GM12872 (cell line): ENCODE measurements around the gene CCDC182.

Experiments used
- CTCF ChIP-seq: IDR thresholded peaks from 3 replicates; pipeline ENCODE4 v1.5.1; 2011; ENCODE audit warnings: low read depth, mild to moderate bottlenecking, low read length, moderate library complexity; ENCODE audit not compliant: insufficient read depth

CCDC182 gene

DNA sequence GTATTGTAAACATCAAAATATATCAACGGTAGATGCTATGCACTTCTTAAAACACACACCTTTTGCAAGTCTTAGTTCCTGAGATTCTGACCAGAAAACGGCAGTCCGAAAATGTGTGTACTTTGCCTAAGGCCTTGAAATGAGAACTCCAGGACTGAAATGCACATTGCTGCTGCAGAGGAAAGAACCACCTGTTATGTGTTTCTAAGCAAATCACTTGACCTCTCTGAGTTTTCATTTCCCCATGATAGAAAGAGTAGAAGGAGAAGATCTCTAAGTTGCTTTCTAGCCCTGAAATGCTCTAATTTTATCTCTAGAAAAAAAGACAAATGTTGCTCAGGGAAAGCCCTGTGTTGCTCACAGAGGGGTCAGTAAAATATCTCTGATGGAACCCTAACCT is 9.9 kb downstream of the CCDC182 start:
- no peak for TF ChIP-seq CTCF

DNA sequence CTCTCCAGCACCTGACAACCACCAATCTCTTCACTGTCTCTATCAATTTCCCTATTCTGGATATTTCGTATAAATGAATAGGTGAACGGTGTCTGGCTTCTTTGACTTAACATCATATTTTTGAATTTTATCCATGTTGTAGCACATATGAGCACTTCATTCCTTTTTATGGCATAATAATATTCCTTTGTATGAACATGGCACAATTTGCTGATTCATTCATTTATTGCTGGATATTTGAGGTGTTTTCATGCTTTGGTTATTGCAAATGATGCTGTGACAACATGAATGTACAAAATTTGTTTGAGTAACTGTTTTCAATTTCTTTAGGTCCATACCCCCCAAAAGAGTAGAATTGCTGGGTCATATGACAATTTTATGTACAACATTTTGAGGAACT is 12.0 kb downstream of the CCDC182 start:
- no peak for TF ChIP-seq CTCF

GRCh38 chr17:57732062-57732461 is 13.0 kb downstream of the CCDC182 start:
- no peak for TF ChIP-seq CTCF

DNA sequence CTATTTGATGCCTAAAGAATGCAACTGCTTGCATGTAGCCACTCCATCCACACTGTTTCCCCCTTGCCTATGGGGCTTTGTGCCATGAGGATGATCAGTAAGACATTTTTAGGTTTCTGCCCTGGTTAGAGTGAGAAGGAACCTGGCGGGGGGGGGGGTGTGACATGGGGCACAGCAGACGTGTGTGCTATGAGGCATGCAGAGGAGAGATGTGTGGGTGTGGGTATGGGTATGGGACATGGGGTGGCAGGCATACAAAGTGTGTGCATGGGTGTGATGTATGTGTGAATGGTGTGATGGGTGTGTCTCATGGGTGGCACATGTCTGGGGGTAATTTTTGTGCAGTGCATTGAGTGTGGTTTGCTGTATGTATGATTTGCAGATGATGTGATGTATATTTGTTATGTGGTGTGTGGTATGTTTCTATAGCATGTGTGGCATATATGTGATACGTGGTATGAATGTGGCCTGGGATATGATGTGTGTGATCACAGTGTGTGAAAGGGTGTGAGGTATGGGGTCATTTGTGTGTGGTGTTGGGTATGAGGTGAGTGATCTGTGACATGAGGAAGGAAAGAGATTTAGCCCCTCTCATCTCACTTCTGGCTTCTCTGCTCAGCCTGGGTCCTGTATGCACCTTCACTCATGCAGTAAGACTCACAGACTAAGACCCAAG is 14.9 kb downstream of the CCDC182 start:
- TF ChIP-seq CTCF: no peak

DNA sequence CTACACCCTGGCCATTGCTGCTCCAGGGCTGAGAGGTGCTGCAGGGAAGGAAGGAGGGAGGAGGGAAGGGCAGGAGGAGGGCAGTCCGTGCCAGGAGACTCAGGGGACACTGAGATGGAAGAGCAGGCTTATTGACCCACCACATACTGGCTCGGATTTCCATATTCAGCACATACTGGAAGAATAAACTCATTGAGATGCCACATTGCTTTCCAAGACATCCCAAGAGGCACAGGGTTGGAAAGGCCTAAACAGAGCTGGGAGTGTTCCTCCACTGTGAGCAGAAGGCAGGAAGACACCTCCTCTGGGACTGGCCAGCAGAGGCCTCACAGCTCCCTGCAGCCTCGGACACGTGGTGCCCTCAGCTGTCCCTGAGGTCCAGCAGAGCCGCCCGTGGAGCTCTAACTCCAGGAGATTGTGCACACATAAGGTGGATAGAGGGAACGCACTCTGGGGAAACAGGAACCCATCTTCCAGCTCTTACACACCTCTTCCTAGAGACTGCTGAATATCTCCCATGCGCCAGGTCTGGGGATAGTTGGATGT is 17.4 kb downstream of the CCDC182 start:
- TF ChIP-seq CTCF: no peak

DNA sequence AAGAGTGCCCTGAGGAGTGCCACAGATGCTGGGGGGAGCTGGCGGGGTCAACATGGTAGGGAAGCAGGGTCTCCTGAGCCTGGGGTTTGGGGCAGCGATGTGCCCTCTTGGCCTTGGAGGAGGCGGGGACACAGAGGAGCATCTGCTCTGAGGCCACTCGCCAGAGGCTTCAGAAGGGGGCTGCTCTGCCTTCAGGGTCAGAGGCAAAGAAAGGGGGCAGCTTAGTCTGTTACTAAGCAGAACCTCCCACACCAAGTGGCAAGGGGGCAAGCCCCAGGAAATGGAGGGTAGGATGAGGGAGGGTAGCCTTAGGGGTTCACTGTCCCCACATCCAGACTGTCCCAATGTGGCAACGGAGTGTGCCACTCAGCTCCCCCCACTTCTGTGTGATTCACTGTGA is 18.3 kb downstream of the CCDC182 start:
- no peak for TF ChIP-seq CTCF

- no peak for TF ChIP-seq CTCF
Measured at GRCh38 chr17:57726213-57726790, 18.8 kb downstream of the CCDC182 start.
